ENCODE results near the gene PRIMA1.

PRIMA1 gene

GRCh38 chr14:93706360-93706955 is 81.8 kb downstream of the PRIMA1 start:
- Histone ChIP-seq H3K27ac (ENCODE audit: low read length) (no peak overlapping the region), H3K4me3 (ENCODE audit: low read depth in 1 of 2, low read length in 2 of 2) (no peak overlapping the region), H3K27me3 (ENCODE audit: low read depth, low read length) (no peaks in the 10 kb centered on the region), H3K36me3 (ENCODE audit: control insufficient read depth in 1 of 2, insufficient read depth in 2 of 2, low read length in 2 of 2) (no peaks in the 10 kb centered on the region), H3K4me1 (ENCODE audit: control insufficient read depth in 1 of 2, insufficient read depth in 2 of 2, low read length in 2 of 2) (no peaks in the 10 kb centered on the region), H3K9me3 (ENCODE audit: control insufficient read depth in 1 of 2, low read length in 2 of 2) (no peaks in the 10 kb centered on the region)

- Histone ChIP-seq H3K9me3 (ENCODE audit: control insufficient read depth in 1 of 2, low read length in 2 of 2) (no peaks in the 10 kb centered on the region), H3K4me1 (ENCODE audit: control insufficient read depth in 1 of 2, insufficient read depth in 2 of 2, low read length in 2 of 2) (no peaks in the 10 kb centered on the region), H3K27ac (ENCODE audit: low read length) (no peak overlapping the region), H3K4me3 (ENCODE audit: low read depth in 1 of 2, low read length in 2 of 2) (no peak overlapping the region), H3K36me3 (ENCODE audit: control insufficient read depth in 1 of 2, insufficient read depth in 2 of 2, low read length in 2 of 2) (no peaks in the 10 kb centered on the region), H3K27me3 (ENCODE audit: low read depth, low read length) (no peaks in the 10 kb centered on the region)
Observed at GRCh38 chr14:93705513-93706156, 82.7 kb downstream of the PRIMA1 start.

GRCh38 chr14:93703941-93704340 is 84.3 kb downstream of the PRIMA1 start:
- H3K27ac ChIP-seq (ENCODE audit: low read length), result no peak overlapping the region

GRCh38 chr14:93702946-93703345 is 85.3 kb downstream of the PRIMA1 start:
- Histone ChIP-seq H3K9me3 (ENCODE audit: control insufficient read depth in 1 of 2, low read length in 2 of 2) (no peaks in the 10 kb centered on the region), H3K27ac (ENCODE audit: low read length) (no peak overlapping the region), H3K27me3 (ENCODE audit: low read depth, low read length) (no peaks in the 10 kb centered on the region), H3K4me1 (ENCODE audit: control insufficient read depth in 1 of 2, insufficient read depth in 2 of 2, low read length in 2 of 2) (no peaks in the 10 kb centered on the region), H3K4me3 (ENCODE audit: low read depth in 1 of 2, low read length in 2 of 2) (no peak overlapping the region), H3K36me3 (ENCODE audit: control insufficient read depth in 1 of 2, insufficient read depth in 2 of 2, low read length in 2 of 2) (no peaks in the 10 kb centered on the region)

More at GRCh38 chr14:93703941-93704340, 84.3 kb downstream of the PRIMA1 start:
- Histone ChIP-seq H3K4me3 (ENCODE audit: low read depth in 1 of 2, low read length in 2 of 2) (no peak overlapping the region), H3K9me3 (ENCODE audit: control insufficient read depth in 1 of 2, low read length in 2 of 2) (no peaks in the 10 kb centered on the region), H3K36me3 (ENCODE audit: control insufficient read depth in 1 of 2, insufficient read depth in 2 of 2, low read length in 2 of 2) (no peaks in the 10 kb centered on the region), H3K4me1 (ENCODE audit: control insufficient read depth in 1 of 2, insufficient read depth in 2 of 2, low read length in 2 of 2) (no peaks in the 10 kb centered on the region), H3K27me3 (ENCODE audit: low read depth, low read length) (no peaks in the 10 kb centered on the region)

DNA sequence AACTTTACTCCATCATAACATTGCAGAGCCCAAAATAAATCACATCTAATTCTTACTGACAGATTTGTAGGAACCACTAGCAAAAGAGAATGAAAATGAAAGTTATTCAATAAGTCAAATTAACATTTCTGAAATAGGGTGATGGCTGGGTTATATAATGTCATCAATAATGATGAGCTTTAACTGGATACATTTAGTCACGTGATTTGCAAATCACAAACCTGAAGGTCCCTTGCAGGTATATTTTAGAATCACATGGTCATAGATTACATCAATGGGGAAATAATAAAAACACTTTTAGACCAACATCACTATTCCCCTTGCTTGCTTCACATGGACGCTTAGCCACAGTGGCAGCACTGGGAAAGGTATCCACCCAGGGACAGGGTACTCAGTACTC is 86.7 kb downstream of the PRIMA1 start:
- Histone ChIP-seq H3K4me3 (ENCODE audit: low read depth in 1 of 2, low read length in 2 of 2) (no peak overlapping the region), H3K9me3 (ENCODE audit: control insufficient read depth in 1 of 2, low read length in 2 of 2) (no peaks in the 10 kb centered on the region), H3K27me3 (ENCODE audit: low read depth, low read length) (no peaks in the 10 kb centered on the region), H3K4me1 (ENCODE audit: control insufficient read depth in 1 of 2, insufficient read depth in 2 of 2, low read length in 2 of 2) (no peaks in the 10 kb centered on the region), H3K36me3 (ENCODE audit: control insufficient read depth in 1 of 2, insufficient read depth in 2 of 2, low read length in 2 of 2) (no peaks in the 10 kb centered on the region), H3K27ac (ENCODE audit: low read length) (no peak overlapping the region)

DNA sequence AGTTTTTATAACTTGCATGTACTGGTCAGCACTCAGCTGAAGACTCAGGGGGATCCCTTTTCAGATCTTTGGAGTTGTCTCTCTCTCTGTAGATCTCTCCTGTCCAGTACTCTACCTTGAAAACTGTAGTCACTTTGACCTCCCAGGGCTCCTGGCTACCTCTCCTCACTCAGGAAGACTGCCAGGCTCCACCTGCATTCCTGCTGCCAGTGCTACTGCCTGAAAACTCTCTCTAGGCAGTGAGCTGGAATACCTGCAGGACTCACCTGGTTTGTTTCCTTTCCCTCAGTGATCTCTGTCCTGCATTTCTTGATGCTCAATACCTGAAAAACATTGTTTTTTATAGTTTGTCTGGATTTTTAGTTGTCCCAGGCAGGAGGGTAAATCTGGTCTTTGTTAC is 87.4 kb downstream of the PRIMA1 start:
- H3K27me3 ChIP-seq (ENCODE audit: low read depth, low read length), result no peaks in the 10 kb centered on the region
- no peak overlapping the region for H3K27ac ChIP-seq (ENCODE audit: low read length)
- H3K4me1 ChIP-seq (ENCODE audit: control insufficient read depth in 1 of 2, insufficient read depth in 2 of 2, low read length in 2 of 2), result no peaks in the 10 kb centered on the region

GRCh38 chr14:93693914-93694313 is 94.4 kb downstream of the PRIMA1 start:
- Histone ChIP-seq H3K4me3 (ENCODE audit: low read depth in 1 of 2, low read length in 2 of 2) (no peak overlapping the region), H3K27ac (ENCODE audit: low read length) (no peak overlapping the region)

More for the DNA sequence above, 87.4 kb downstream of the PRIMA1 start:
- H3K36me3 ChIP-seq (ENCODE audit: control insufficient read depth in 1 of 2, insufficient read depth in 2 of 2, low read length in 2 of 2), result no peaks in the 10 kb centered on the region
- H3K9me3 ChIP-seq (ENCODE audit: control insufficient read depth in 1 of 2, low read length in 2 of 2), result no peaks in the 10 kb centered on the region
- H3K4me3 ChIP-seq (ENCODE audit: low read depth in 1 of 2, low read length in 2 of 2), result no peak overlapping the region

DNA sequence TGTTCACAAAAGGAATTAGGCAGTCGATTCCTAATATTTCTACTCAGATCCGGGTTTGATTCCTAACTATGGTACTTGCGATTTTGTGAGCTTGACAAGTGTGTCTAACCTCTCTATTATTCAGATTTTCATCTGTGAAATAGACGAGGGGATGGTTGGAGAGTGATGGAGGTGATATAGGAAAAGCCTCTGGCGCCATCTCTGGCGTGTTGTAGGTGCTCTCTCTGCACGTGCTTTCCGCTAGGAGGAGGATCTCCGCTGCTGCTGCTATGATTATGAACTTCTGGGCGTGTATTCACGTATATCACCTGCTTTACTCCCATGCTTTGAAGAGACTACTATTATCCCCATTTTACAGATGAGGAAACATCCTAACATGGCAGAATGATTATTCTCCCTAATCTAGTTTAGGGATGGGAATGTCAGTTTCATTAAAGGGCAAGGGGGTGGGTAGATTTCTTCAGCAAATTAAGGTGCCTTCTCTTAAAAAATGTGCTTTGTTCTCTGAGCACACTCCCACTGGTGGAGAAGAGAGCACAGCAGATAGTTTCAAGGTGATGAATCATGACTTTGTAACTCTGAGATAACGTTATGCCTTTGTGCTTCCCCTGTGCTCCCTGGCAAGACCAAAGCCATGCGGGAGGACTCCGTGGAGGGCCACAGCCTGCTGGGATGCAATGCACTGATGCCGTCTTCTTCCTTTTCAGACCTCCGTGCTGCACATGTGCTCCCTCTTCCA is 97.1 kb downstream of the PRIMA1 start:
- Histone ChIP-seq H3K27me3 (ENCODE audit: low read depth, low read length) (no peaks in the 10 kb centered on the region), H3K4me1 (ENCODE audit: control insufficient read depth in 1 of 2, insufficient read depth in 2 of 2, low read length in 2 of 2) (no peaks in the 10 kb centered on the region), H3K4me3 (ENCODE audit: low read depth in 1 of 2, low read length in 2 of 2) (no peak overlapping the region), H3K36me3 (ENCODE audit: control insufficient read depth in 1 of 2, insufficient read depth in 2 of 2, low read length in 2 of 2) (no peaks in the 10 kb centered on the region), H3K27ac (ENCODE audit: low read length) (no peak overlapping the region), H3K9me3 (ENCODE audit: control insufficient read depth in 1 of 2, low read length in 2 of 2) (no peaks in the 10 kb centered on the region)

More at GRCh38 chr14:93693914-93694313, 94.4 kb downstream of the PRIMA1 start:
- H3K27me3 ChIP-seq (ENCODE audit: low read depth, low read length), result no peaks in the 10 kb centered on the region
- no peaks in the 10 kb centered on the region for H3K36me3 ChIP-seq (ENCODE audit: control insufficient read depth in 1 of 2, insufficient read depth in 2 of 2, low read length in 2 of 2)
- H3K9me3 ChIP-seq (ENCODE audit: control insufficient read depth in 1 of 2, low read length in 2 of 2), result no peaks in the 10 kb centered on the region
- H3K4me1 ChIP-seq (ENCODE audit: control insufficient read depth in 1 of 2, insufficient read depth in 2 of 2, low read length in 2 of 2), result no peaks in the 10 kb centered on the region

DNA sequence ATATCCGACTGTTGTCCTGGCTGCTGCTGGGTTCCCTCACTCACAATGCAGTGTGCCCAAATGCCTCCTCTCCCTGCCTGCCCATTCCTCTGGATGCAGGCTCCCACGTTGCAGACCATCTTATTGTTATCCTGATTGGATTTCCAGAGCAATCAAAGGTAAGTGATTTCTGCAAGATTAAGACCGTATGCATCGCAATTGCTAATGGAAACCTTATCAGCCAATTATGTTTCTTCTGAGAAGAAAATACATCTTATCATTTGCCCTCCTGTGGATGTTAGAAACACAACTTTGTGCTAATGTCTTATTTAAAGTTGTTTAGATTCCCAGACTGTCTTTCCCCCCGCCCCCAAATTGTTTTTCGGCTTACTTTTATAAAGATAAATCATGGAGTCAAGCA is 98.1 kb downstream of the PRIMA1 start:
- Histone ChIP-seq H3K4me3 (ENCODE audit: low read depth in 1 of 2, low read length in 2 of 2) (no peak overlapping the region), H3K4me1 (ENCODE audit: control insufficient read depth in 1 of 2, insufficient read depth in 2 of 2, low read length in 2 of 2) (no peaks in the 10 kb centered on the region), H3K36me3 (ENCODE audit: control insufficient read depth in 1 of 2, insufficient read depth in 2 of 2, low read length in 2 of 2) (no peaks in the 10 kb centered on the region), H3K27ac (ENCODE audit: low read length) (no peak overlapping the region), H3K27me3 (ENCODE audit: low read depth, low read length) (no peaks in the 10 kb centered on the region), H3K9me3 (ENCODE audit: control insufficient read depth in 1 of 2, low read length in 2 of 2) (no peaks in the 10 kb centered on the region)

DNA sequence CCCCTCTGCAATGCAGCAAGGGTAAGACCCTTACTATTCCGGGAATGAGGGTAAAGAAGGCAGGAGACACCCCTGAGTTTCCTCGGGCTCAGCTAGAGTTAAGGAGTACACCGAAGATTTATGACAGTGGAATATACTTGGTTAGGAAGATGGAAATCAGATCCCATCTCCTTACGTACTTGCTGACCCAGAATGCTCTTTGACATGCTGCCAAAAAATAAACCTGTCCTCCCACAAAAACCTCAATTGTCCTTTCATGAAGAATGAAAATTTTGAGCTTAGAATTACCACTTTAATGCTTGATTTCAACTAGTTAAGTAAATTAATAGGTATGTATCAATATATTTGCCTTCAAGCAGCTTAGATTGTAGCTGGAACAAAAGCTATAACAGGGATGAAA is 99.5 kb downstream of the PRIMA1 start:
- H3K36me3 ChIP-seq (ENCODE audit: control insufficient read depth in 1 of 2, insufficient read depth in 2 of 2, low read length in 2 of 2), result no peaks in the 10 kb centered on the region

DNA sequence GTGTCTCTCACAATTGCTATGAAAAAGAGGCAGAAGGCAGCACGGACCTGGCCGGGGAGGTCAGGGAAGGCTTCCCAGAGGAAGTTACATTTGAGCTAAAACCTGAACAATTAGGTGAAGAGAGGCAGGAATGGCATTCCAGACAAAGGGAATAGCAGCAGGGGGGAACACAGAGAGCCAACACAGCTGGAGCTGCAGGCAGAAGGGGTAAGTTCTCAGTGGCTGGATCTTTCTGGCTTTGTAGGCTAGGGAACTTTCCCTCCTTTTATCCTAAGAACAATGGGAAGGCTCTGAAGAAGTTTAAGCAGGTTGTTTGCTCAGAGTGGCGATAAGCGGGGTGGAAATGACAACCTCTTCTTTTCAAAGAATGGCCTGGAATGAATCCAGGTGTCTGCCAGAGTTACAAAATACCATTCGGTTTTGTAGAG is 100.0 kb downstream of the PRIMA1 start:
- Histone ChIP-seq H3K4me3 (ENCODE audit: low read depth in 1 of 2, low read length in 2 of 2) (no peak overlapping the region), H3K36me3 (ENCODE audit: control insufficient read depth in 1 of 2, insufficient read depth in 2 of 2, low read length in 2 of 2) (no peaks in the 10 kb centered on the region), H3K4me1 (ENCODE audit: control insufficient read depth in 1 of 2, insufficient read depth in 2 of 2, low read length in 2 of 2) (no peaks in the 10 kb centered on the region), H3K9me3 (ENCODE audit: control insufficient read depth in 1 of 2, low read length in 2 of 2) (no peaks in the 10 kb centered on the region), H3K27me3 (ENCODE audit: low read depth, low read length) (no peaks in the 10 kb centered on the region), H3K27ac (ENCODE audit: low read length) (no peak overlapping the region)

More for the DNA sequence above, 99.5 kb downstream of the PRIMA1 start:
- H3K27me3 ChIP-seq (ENCODE audit: low read depth, low read length), result no peaks in the 10 kb centered on the region
- H3K9me3 ChIP-seq (ENCODE audit: control insufficient read depth in 1 of 2, low read length in 2 of 2), result no peaks in the 10 kb centered on the region
- H3K4me1 ChIP-seq (ENCODE audit: control insufficient read depth in 1 of 2, insufficient read depth in 2 of 2, low read length in 2 of 2), result no peaks in the 10 kb centered on the region
- H3K4me3 ChIP-seq (ENCODE audit: low read depth in 1 of 2, low read length in 2 of 2), result no peak overlapping the region
- H3K27ac ChIP-seq (ENCODE audit: low read length), result no peak overlapping the region
